HG02973 (cell line): ENCODE results near the gene RANBP10.

Source experiments
- ATAC-seq: cut with Tn5 transposase; IDR thresholded peaks from one replicate; pipeline ENCODE4 v1.9.1; 2021; ENCODE audit warnings: moderate library complexity; ENCODE audit not compliant: unreplicated experiment

RANBP10 gene

GRCh38 chr16:67828651-67829050, 22.3 kb upstream of the RANBP10 start:
- no peak for ATAC-seq

GRCh38 chr16:67825906-67826305, 19.5 kb upstream of the RANBP10 start:
- ATAC-seq: no peak

DNA sequence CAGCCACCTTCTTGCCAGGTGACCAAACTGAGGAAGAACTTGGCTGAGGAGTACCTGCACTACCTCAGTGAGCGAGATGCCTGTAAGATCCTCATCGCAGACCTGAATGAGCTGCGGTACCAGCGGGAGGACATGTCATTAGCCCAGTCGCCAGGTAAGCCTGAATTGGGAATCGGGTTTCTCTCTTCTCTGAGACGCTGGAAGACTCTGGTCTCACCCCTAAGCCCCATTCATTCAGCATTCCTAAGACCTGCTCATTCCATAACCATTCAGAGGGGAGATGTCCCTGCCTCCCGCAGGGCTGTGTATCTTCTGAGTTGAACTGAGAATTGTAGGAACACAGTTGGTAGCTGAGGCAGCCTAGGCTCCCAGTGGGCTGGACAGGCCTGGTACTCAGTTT, 18.8 kb upstream of the RANBP10 start:
- ATAC-seq: no peak

DNA sequence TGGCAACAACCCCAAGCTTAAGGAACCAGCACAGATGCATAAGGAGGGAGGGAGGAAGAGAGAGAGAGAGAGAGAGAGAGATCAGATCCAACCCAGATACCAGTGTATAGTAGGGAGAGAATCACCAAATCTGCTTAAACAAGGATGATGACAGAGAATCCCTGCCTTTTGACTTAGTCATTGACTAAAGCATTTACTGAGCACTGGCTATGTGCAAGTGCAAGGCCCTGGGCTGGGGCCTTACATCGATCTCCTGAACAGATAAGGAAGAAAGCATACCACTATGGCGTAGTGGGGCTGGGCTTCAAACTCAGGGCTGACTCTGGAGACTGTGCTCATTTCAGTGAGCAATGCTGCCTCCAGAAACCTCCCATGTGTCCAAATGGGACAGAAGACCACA, 16.2 kb upstream of the RANBP10 start:
- no peak for ATAC-seq

GRCh38 chr16:67820608-67821259, 14.4 kb upstream of the RANBP10 start:
- ATAC-seq: no peak

GRCh38 chr16:67814567-67814966, 8.2 kb upstream of the RANBP10 start:
- no peak for ATAC-seq

DNA sequence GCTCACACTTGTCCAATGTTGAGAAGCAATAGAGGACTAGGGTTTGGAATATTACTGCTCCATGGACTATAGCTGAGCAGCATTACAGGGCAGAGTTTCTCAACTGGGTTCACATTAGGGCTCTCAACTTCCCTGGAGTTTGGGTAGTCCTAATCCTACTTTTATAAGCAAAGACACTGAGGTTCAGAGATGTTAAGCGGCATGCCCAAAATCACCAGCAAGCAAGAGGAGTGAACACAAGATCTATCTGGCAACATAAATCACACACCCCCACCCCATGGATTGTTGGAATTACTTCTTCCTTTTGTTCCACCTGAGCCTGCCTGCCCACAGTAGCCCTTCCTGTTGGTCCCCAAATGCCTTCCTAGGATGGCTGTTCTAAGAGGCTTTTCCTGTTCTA, 5.5 kb upstream of the RANBP10 start:
- ATAC-seq: no peak

- no peak for ATAC-seq
Measured at GRCh38 chr16:67807148-67807682, 855 bp upstream of the RANBP10 start.

DNA sequence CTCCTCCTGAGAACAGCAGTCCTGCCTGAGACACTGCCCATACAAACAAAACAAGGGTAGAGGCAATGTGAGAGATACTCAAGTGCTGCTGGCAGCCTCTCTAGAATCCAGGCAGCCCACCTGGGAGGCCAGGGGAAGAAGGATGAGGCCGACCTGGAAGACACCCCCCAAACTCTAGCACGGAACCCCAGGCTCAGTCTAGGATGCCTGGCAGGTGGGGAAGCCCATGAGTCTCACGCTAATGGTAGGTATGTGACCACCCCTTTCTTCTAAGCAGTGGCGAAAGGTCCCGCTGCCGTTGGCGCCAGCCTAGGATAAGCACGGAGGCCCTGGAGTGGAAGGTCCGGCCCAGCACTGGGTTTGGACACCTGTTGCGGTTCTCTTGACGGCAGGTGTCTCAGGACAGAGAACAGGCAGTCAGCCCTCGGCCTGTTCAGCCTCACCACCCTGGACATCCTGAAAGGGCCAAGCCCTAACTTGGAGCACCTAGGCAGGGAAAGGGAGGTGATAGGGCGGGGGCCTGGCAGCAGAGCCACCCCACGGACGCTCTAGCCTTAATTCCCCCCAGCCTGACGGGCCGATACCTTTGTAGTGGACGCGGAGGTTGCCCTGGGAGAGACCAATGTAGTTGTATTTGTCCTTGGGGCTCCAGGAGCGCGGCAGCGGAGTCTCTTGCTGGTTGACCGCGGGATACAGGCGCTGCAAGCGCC, 487 bp downstream of the RANBP10 start:
- ATAC-seq: peak; percentile 1

GRCh38 chr16:67804853-67805542, 1.4 kb downstream of the RANBP10 start:
- no peak for ATAC-seq

GRCh38 chr16:67803894-67804293, 2.5 kb downstream of the RANBP10 start:
- no peak for ATAC-seq

DNA sequence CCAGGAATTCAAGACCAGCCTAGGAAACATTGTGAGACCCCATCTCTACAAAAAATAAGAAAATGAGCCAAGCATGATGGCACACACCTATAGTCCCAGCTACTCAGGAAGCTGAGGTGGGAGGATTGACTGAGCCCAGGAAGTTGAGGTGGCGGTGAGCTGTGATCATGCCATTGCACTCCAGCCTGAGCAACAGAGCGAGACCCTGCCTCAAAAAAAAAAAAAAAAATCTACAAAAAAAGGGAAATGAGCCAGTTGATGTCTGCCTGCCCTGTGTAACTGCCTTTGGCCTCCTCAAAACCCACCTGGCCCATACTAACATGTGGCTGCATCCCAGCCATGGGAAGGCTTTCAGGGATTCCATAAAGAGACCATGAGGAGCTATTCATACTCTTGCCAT, 4.5 kb downstream of the RANBP10 start:
- no peak for ATAC-seq

DNA sequence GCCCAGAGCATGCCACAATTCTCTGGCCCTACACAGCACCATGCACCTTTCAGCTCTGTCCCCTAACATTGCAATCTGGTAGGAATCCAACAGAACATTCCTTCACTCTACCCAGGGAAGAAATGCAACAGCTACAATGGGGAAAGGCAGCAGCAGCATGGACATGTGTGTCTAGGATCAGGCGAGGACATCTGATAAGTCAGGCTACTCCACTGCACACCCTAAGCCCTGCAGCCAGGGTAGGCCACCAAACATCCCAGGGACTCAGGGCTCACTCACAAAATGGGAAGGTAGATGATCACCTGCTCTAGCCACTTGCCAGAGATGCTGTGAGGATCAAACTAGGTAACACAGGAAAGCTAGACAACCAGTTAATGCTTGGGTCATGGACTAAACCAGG, 5.1 kb downstream of the RANBP10 start:
- no peak for ATAC-seq

DNA sequence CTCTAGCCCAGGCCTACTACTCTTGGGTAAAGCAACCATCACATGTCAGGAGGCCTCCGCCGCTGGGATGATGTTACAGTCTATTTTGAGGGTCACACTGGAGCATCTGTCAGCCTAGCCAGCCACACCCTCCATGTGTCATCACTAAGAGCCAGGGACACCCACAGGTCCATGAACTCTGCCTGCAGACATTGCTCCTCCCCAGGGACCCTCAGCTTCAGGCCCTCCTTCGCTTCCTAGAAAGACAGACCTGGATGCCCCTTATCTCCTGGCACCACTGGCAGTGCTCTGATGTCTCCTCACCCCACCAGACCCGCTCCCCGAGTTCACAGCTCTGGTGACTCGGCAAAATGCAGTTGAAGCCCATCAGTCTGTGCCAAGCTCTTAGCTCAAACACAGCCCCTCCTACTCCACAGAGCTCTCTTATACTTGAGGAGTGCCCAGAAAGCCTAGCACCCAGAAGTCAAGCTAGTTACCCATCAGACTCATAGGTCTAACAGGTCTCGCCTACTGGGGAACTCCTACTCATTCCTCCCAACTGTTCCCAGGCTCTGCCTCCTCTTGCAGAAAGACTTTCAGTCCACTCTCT, 5.9 kb downstream of the RANBP10 start:
- no peak for ATAC-seq

DNA sequence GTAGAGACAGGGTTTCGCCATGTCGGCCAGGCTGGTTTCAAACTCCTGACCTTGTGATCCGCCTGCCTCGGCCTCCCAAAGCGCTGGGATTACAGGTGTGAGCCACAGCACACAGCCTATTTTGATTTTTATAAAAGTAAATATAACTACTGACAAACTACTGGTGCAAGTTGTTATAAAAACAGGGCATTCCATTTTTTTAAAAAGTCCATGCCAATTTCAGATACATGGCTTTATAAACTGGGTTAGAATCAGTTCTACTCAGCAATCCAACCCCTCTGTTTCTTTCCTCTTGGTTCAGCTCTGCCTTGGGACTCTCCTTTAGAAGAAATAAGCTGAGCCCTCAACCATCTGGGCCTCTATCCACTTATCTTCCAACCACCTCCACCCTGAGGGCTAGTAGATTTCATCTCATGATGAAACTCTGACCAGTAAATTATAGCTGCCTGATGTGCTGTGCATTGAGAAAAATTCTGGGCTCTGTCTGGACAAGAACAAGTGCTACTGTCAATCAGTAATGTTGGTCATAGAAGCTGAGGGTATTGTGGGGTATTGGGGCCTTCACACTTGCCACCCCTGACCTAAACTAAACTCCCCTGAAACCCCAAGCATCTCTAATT, 10.2 kb downstream of the RANBP10 start:
- ATAC-seq: no peak

- no peak for ATAC-seq
Measured at GRCh38 chr16:67790071-67790470, 16.3 kb downstream of the RANBP10 start.

DNA sequence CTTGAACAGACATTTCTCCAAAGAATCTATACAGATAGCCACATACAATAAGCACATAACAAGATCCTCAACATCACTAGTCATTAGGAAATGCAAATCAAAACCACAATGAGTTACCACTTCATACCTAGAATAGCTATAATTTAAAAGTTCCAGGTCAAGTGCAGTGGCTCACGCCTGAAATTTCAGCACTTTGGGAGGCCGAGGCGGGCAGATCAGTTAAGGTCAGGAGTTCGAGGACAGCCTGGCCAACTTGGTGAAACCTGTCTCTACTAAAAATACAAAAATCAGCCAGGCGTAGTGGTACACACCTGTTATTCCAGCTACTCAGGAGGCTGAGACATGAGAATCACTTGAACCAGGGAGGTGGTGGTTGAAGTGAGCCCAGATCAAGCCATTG, 19.9 kb downstream of the RANBP10 start:
- ATAC-seq: no peak

DNA sequence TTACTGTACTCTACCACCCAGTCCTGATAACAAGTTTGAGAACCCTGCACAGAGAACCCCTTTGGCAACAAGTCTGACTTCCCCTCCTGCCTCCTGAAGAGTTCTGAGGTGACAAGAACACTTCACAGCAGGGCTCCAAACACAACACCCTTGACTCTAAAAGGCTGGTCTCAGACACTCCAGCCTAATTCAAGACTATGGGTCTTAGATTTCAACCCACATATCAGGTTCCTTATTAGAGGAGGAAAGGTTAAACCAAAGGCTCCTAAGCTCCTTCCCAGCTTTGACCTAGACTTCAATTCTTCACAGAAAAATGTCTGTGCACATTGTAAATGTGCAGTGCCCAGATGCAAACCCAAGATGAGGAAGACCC, 23.0 kb downstream of the RANBP10 start:
- no peak for ATAC-seq

DNA sequence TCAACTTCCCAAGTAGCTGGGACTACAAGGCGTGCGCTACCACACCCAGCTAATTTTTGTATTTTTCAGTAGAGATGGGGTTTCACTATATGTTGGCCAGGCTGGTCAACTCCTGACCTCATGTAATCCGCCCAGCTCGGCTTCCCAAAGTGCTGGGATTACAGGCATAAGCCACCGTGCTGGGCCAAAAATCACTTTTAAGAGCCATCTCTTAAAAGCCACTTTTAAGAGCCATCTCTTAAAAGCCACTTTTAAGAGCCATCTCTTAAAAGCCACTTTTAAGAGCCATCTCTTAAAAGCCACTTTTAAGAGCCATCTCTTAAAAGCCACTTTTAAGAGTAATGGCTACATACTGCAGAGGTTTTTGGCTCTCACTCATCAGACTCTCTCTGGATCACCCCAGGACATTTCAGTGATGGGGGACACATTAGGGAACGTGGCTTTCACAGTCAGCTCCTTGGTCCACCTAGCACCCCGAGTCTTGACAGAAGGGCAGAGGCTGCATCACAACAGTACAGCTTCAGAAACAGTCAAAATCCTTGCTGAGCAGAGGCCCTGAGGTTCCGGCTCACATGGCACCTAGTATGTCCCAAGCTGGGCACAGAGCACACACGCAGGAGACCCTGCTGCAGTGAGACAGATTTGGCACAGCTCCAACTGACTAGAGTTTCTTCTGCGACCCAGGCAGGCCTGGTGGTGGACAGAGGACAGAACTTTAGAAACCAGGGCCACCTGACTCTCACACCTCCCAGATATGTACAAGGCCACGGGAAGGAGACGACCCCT, 23.6 kb downstream of the RANBP10 start:
- no peak for ATAC-seq

- peak; percentile 54 for ATAC-seq
Measured at GRCh38 chr16:67781565-67781921, 24.8 kb downstream of the RANBP10 start.
